Ascending aorta (tissue), 2 donors: ENCODE results near the gene TMEM187. TPM values are rescaled to one million over a fixed set of nuclear protein-coding genes. Genes with fewer than 3 reads are reported as not detected.

Source experiments
- DNase-seq, 2 donors: peaks; one replicate each; pipeline ENCODE4 v3.0.0-alpha.2; 2019; ENCODE audit warnings: low spot score in 2 of 2
- H3K27ac ChIP-seq, 2 donors: fragments of 200-600 bp; sonication (generic); one replicate each; pipeline ENCODE4 v1.5.1; 2016 to 2017; ENCODE audit warnings: mild to moderate bottlenecking in 1 of 2
- H3K27me3 ChIP-seq: fragments of 200-600 bp; sonication (generic); one replicate; pipeline ENCODE4 v1.5.1; 2017
- H3K36me3 ChIP-seq, 2 donors: fragments of 200-600 bp; sonication (generic); one replicate each; pipeline ENCODE4 v1.5.1; 2016
- H3K4me1 ChIP-seq, 2 donors: fragments of 200-600 bp; sonication (generic); one replicate each; pipeline ENCODE4 v1.5.1; 2016 to 2017; ENCODE audit warnings: mild to moderate bottlenecking in 1 of 2
- H3K4me3 ChIP-seq, 2 donors: fragments of 200-600 bp; sonication (generic); one replicate each; pipeline ENCODE4 v1.5.1; 2016 to 2017; ENCODE audit warnings: mild to moderate bottlenecking in 1 of 2
- H3K9me3 ChIP-seq, 2 donors: fragments of 200-600 bp; sonication (generic); one replicate each; pipeline ENCODE4 v1.5.1; 2016
- CTCF ChIP-seq, 3 experiments: fragments of 200-600 bp in 2 of 3; fragments of 450-650 bp in 1 of 3; sonication (generic) in 2 of 3; IDR thresholded peaks; one replicate each; pipeline ENCODE4 v1.5.1; 2016 to 2019; ENCODE audit warnings: antibody characterized with exemption in 3 of 3, mild to moderate bottlenecking in 1 of 3, moderate library complexity in 1 of 3
- intact Hi-C: fragments of 100-400 bp; cut with DNase I; formaldehyde crosslinking; loops from one replicate; pipeline ENCODE4 v1.15.1; 2023
- total RNA-seq: library from RNA; depleted of rRNA; stranded (reverse); fragments of >200 nt; gene quantifications from one replicate; pipeline ENCODE4 v1.1.0, GENCODE V29; 2016

TMEM187 gene
- total RNA-seq, 1 donor from 2014 or later, result 4.4 TPM

- peaks cover 28 to 38% of the 10 kb centered on the region in 2 donors for H3K36me3 ChIP-seq
- no peaks in the 10 kb centered on the region for H3K9me3 ChIP-seq
- no peaks in the 10 kb centered on the region for H3K4me1 ChIP-seq
- H3K27ac ChIP-seq, result no peak overlapping the region
- H3K4me3 ChIP-seq, result no peak overlapping the region
- no peaks in the 10 kb centered on the region for H3K27me3 ChIP-seq
- DNase-seq, result no peak
- TF ChIP-seq CTCF (IDR thresholded peaks at IDR 0.05), result no peak
- intact Hi-C loops, result no loop called here
These were observed 58.3 kb downstream of the TMEM187 start for GRCh38 chrX:154030715-154031305.

- TF ChIP-seq CTCF (IDR thresholded peaks at IDR 0.05), result no peak
- Histone ChIP-seq H3K9me3 (no peaks in the 10 kb centered on the region), H3K27ac (no peak overlapping the region), H3K27me3 (no peaks in the 10 kb centered on the region), H3K4me3 (no peak overlapping the region), H3K36me3 (peaks cover 28 to 38% of the 10 kb centered on the region in 2 donors), H3K4me1 (no peaks in the 10 kb centered on the region)
- no peak for DNase-seq
- intact Hi-C loops, result no loop called here
These were observed 59.6 kb downstream of the TMEM187 start for GRCh38 chrX:154032160-154032559.

- no peak for TF ChIP-seq CTCF (IDR thresholded peaks at IDR 0.05)
- H3K9me3 ChIP-seq, result no peaks in the 10 kb centered on the region
- no peak for DNase-seq
- H3K4me3 ChIP-seq, result no peak overlapping the region
- intact Hi-C loops, result no loop called here
- H3K27ac ChIP-seq, result no peak overlapping the region
- no peaks in the 10 kb centered on the region for H3K27me3 ChIP-seq
- H3K36me3 ChIP-seq, result peaks cover 28 to 38% of the 10 kb centered on the region in 2 donors
- H3K4me1 ChIP-seq, result no peaks in the 10 kb centered on the region
These were observed 60.1 kb downstream of the TMEM187 start for GRCh38 chrX:154032653-154033052.

Other genes with a start within 250 kb of the TMEM187 start
- gene BCAP31, start 248.4 kb upstream of the TMEM187 start, total RNA-seq, result 63.0 TPM
- gene ABCD1, start 247.9 kb upstream of the TMEM187 start, total RNA-seq, result 14.7 TPM
- 99.1 TPM for gene PLXNB3, start 208.5 kb upstream of the TMEM187 start, total RNA-seq
- 4.5 TPM for gene SRPK3, start 191.7 kb upstream of the TMEM187 start, total RNA-seq
- gene IDH3G, start 178.4 kb upstream of the TMEM187 start, total RNA-seq, result 351 TPM
- 331 TPM for gene SSR4, start 178.1 kb upstream of the TMEM187 start, total RNA-seq
- gene PDZD4, start 142.2 kb upstream of the TMEM187 start, total RNA-seq, result 23.2 TPM
- gene L1CAM, start 86.6 kb upstream of the TMEM187 start, total RNA-seq, result 25.8 TPM
- 4.8 TPM for gene AVPR2, start 68.1 kb upstream of the TMEM187 start, total RNA-seq
- gene ARHGAP4, start 46.5 kb upstream of the TMEM187 start, total RNA-seq, result 94.3 TPM
- 155 TPM for gene NAA10, start 37.7 kb upstream of the TMEM187 start, total RNA-seq
- 15.5 TPM for gene RENBP, start 28.1 kb upstream of the TMEM187 start, total RNA-seq
- gene HCFC1, start 936 bp upstream of the TMEM187 start, total RNA-seq, result 91.4 TPM
- gene IRAK1, start 47.1 kb downstream of the TMEM187 start, total RNA-seq, result 105 TPM
- gene MECP2, start 125.0 kb downstream of the TMEM187 start, total RNA-seq, result 65.7 TPM
- gene OPN1LW, start 171.5 kb downstream of the TMEM187 start, total RNA-seq, result not detected
- gene OPN1MW, start 209.8 kb downstream of the TMEM187 start, total RNA-seq, result not detected
- gene OPN1MW2, start 247.0 kb downstream of the TMEM187 start, total RNA-seq, result not detected